OCI-LY1 (cell line): ENCODE results near the gene INAVA.

Experiments
- CTCF ChIP-seq: fragments of 200-600 bp; sonication (generic), shearing (Covaris generic); IDR thresholded peaks from 2 replicates; pipeline ENCODE4 v1.5.1; 2017; ENCODE audit warnings: mild to moderate bottlenecking, antibody characterized with exemption, low read length, moderate library complexity, mixed read lengths
- EZH2 ChIP-seq: fragments of 200-600 bp; sonication (generic), shearing (Covaris generic); IDR thresholded peaks from 2 replicates; pipeline ENCODE4 v1.8.0; 2017; ENCODE audit warnings: borderline replicate concordance, mixed run types, mild to moderate bottlenecking, antibody characterized with exemption, low read length, moderate library complexity, mixed read lengths

GRCh38 chr1:200911361-200911760 lies 16.7 kb downstream of the INAVA start:
- TF ChIP-seq CTCF (no peak), EZH2 (no peak)
